Measurements from ENCODE around the gene MARCHF9. TPM values are rescaled to one million over a fixed set of nuclear protein-coding genes. Genes with fewer than 3 reads are reported as not detected.

MARCHF9 gene
- total RNA-seq, 2 donors from 2014 or later = 11.1 to 13.2 TPM

DNA sequence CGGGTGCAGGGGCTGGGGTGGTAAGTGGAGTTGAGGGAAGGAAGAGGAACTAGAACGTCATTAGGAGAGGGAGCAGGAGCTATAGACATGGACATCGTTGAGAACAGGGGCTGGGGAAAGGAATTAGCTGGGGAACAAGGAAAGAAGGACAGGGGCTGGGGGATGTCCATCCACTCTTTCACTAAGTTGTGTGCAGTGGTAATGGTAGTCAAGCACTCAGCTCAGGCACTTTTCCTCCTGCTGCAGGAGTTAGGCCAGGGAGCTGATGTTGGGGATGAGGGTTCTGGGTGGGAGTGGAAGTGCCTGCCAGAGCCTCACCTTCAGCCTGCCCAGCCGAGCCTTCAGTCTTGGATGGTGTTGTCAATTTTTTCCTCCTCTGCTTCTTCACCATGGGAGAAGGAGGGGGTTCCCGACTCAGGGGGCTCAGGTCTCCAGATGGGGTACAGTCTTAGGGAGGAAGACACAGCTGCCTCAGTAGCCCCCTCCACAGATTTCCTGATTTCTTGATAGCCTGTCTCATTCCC lies 25.5 kb upstream of the MARCHF9 start:
- TF ChIP-seq POLR2A (IDR thresholded peaks at IDR 0.05) (no peak), POLR2AphosphoS5 (IDR thresholded peaks at IDR 0.05) (no peak)
- TF ChIP-seq, protein P1, sequence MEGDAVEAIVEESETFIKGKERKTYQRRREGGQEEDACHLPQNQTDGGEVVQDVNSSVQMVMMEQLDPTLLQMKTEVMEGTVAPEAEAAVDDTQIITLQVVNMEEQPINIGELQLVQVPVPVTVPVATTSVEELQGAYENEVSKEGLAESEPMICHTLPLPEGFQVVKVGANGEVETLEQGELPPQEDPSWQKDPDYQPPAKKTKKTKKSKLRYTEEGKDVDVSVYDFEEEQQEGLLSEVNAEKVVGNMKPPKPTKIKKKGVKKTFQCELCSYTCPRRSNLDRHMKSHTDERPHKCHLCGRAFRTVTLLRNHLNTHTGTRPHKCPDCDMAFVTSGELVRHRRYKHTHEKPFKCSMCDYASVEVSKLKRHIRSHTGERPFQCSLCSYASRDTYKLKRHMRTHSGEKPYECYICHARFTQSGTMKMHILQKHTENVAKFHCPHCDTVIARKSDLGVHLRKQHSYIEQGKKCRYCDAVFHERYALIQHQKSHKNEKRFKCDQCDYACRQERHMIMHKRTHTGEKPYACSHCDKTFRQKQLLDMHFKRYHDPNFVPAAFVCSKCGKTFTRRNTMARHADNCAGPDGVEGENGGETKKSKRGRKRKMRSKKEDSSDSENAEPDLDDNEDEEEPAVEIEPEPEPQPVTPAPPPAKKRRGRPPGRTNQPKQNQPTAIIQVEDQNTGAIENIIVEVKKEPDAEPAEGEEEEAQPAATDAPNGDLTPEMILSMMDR (IDR thresholded peaks at IDR 0.05) = no peak
- intact Hi-C loops (cut with DNase I) = no loop called here
- H3K36me3 ChIP-seq = no peaks in the 10 kb centered on the region
- 43% methylated on average over 5 of the region's 5 CpGs for WGBS
- H3K9me3 ChIP-seq = no peaks in the 10 kb centered on the region
- no peaks in the 10 kb centered on the region for H3K4me1 ChIP-seq (replicated peaks)
- no peak overlapping the region for H3K27ac ChIP-seq
- H3K27me3 ChIP-seq (replicated peaks; ENCODE audit: insufficient read depth) = no peaks in the 10 kb centered on the region
- no peak for DNase-seq (ENCODE audit: low spot score)
- no peak overlapping the region for H3K4me3 ChIP-seq

GRCh38 chr12:57730336-57731067 lies 24.4 kb upstream of the MARCHF9 start:
- no peak for DNase-seq (ENCODE audit: low spot score)
- 75% methylated on average over 13 of the region's 13 CpGs for WGBS

GRCh38 chr12:57731411-57732080 lies 23.4 kb upstream of the MARCHF9 start:
- peaks cover 8% of the 10 kb centered on the region for H3K4me1 ChIP-seq (replicated peaks)
- TF ChIP-seq POLR2AphosphoS5 (IDR thresholded peaks at IDR 0.05) (no peak), POLR2A (IDR thresholded peaks at IDR 0.05) (no peak)
- TF ChIP-seq, protein P1 (IDR thresholded peaks at IDR 0.05) = no peak
- no peaks in the 10 kb centered on the region for H3K36me3 ChIP-seq
- no peaks in the 10 kb centered on the region for H3K9me3 ChIP-seq
- DNase-seq (ENCODE audit: low spot score) = no peak
- 79% methylated on average over 19 of the region's 19 CpGs for WGBS
- no peak overlapping the region for H3K27ac ChIP-seq
- no peaks in the 10 kb centered on the region for H3K27me3 ChIP-seq (replicated peaks; ENCODE audit: insufficient read depth)
- intact Hi-C loops (cut with DNase I) = no loop called here
- H3K4me3 ChIP-seq = no peak overlapping the region

More at GRCh38 chr12:57730336-57731067, 24.4 kb upstream of the MARCHF9 start:
- intact Hi-C loops (cut with DNase I) = no loop called here
- TF ChIP-seq, protein P1 (IDR thresholded peaks at IDR 0.05) = no peak
- TF ChIP-seq POLR2AphosphoS5 (IDR thresholded peaks at IDR 0.05) (no peak), POLR2A (IDR thresholded peaks at IDR 0.05) (no peak)
- H3K9me3 ChIP-seq = no peaks in the 10 kb centered on the region
- no peaks in the 10 kb centered on the region for H3K4me1 ChIP-seq (replicated peaks)
- no peak overlapping the region for H3K4me3 ChIP-seq
- H3K36me3 ChIP-seq = no peaks in the 10 kb centered on the region
- no peak overlapping the region for H3K27ac ChIP-seq
- H3K27me3 ChIP-seq (replicated peaks; ENCODE audit: insufficient read depth) = no peaks in the 10 kb centered on the region

GRCh38 chr12:57732270-57732669 lies 22.6 kb upstream of the MARCHF9 start:
- Histone ChIP-seq H3K27me3 (replicated peaks; ENCODE audit: insufficient read depth) (peaks cover 6% of the 10 kb centered on the region), H3K4me1 (replicated peaks) (peaks cover 11% of the 10 kb centered on the region), H3K27ac (no peak overlapping the region), H3K36me3 (no peaks in the 10 kb centered on the region), H3K9me3 (no peaks in the 10 kb centered on the region), H3K4me3 (no peak overlapping the region)
- intact Hi-C loops (cut with DNase I) = no loop called here
- TF ChIP-seq, protein P1 (IDR thresholded peaks at IDR 0.05) = no peak
- no peak for TF ChIP-seq POLR2A (IDR thresholded peaks at IDR 0.05)
- TF ChIP-seq POLR2AphosphoS5 (IDR thresholded peaks at IDR 0.05) = no peak
- DNase-seq (ENCODE audit: low spot score) = no peak
- whole genome bisulfite sequencing = 56% methylated on average over 4 of the region's 4 CpGs

All from prostate gland (tissue), 2 donors.